ENCODE measurements around the gene DPYSL4.

- no peak for TF ChIP-seq CTCF (IDR thresholded peaks at IDR 0.05; ENCODE audit: insufficient read depth, low read depth, low read length)
- TF ChIP-seq EZH2 (IDR thresholded peaks at IDR 0.05; ENCODE audit: insufficient read depth, low read length): no peak
These were observed 18.2 kb downstream of the DPYSL4 start for GRCh38 chr10:132204781-132205473.

All from astrocyte (in vitro differentiated cells and primary cell).